Activated CD4-positive, alpha-beta T cell treated with anti-CD3 and anti-CD28 coated beads, Interleukin-2, amount 10 ng/mL, durations not matched to agents 7 days and 5 days (primary cell): ENCODE measurements around the gene TEX28. TPM values are rescaled to one million over a fixed set of nuclear protein-coding genes. Genes with fewer than 3 reads are reported as not detected.
A peak's percentile ranks its signal among the peaks of the same experiment; 100 is the strongest.
"Not testable (repeated sequence)": the region's sequence is repeated elsewhere in the genome, so short reads cannot be mapped to it uniquely, and the experiment has no call there.

Source experiments
- CTCF ChIA-PET: fragments of 350-600 bp; sonication (Branson Sonifier 250); formaldehyde crosslinking; loops from one replicate; lab custom pipeline; 2021; ENCODE audit warnings: antibody characterized with exemption; lab: Charles Lee
- POLR2A ChIA-PET: fragments of 350-600 bp; sonication (Branson Sonifier 250); formaldehyde crosslinking; loops from one replicate; lab custom pipeline; 2021; ENCODE audit warnings: antibody characterized with exemption; lab: Charles Lee
- DNase-seq: peaks from one replicate; pipeline ENCODE4 v3.0.0-alpha.2; 2020
- H3K27ac Mint-ChIP-seq: one replicate; pipeline ENCODE4 v1.8.0; 2021; ENCODE audit warnings: mild to moderate bottlenecking, moderate library complexity, mixed read lengths
- H3K27me3 Mint-ChIP-seq: one replicate; pipeline ENCODE4 v1.8.0; 2021; ENCODE audit warnings: mixed read lengths
- H3K36me3 Mint-ChIP-seq: one replicate; pipeline ENCODE4 v1.8.0; 2021; ENCODE audit warnings: low read depth, mixed read lengths
- H3K4me1 Mint-ChIP-seq: one replicate; pipeline ENCODE4 v1.8.0; 2021; ENCODE audit warnings: mixed read lengths
- H3K4me3 Mint-ChIP-seq: one replicate; pipeline ENCODE4 v1.8.0; 2021; ENCODE audit warnings: mild to moderate bottlenecking, moderate library complexity, mixed read lengths
- H3K9me3 Mint-ChIP-seq: one replicate; pipeline ENCODE4 v1.8.0; 2021; ENCODE audit warnings: mixed read lengths
- total RNA-seq, 2 experiments: library from RNA; stranded (reverse); gene quantifications; one replicate each; pipeline ENCODE4 v1.2.3, GENCODE V29; 2021

Gene TEX28
- total RNA-seq, 2 experiments from 2014 or later: not detected

GRCh38 chrX:154308108-154308946, 13.4 kb upstream of the TEX28 start:
- CTCF ChIA-PET: interaction anchor here (0.6 to 1.6 kb wide), 10 partner anchors 9 to 387 kb away, joined by 3 to 8 read pairs (median 4); no protein-coding TSS in a partner anchor
- Mint-ChIP-seq H3K4me1 (peaks cover 46% of the 10 kb centered on the region), H3K27ac (peak overlapping the region; percentile 92), H3K9me3 (no peaks in the 10 kb centered on the region), H3K4me3 (no peak overlapping the region), H3K36me3 (peaks cover under 1% of the 10 kb centered on the region), H3K27me3 (no peaks in the 10 kb centered on the region)
- peak; percentile 85 for DNase-seq
- POLR2A ChIA-PET: no interaction called here

DNA sequence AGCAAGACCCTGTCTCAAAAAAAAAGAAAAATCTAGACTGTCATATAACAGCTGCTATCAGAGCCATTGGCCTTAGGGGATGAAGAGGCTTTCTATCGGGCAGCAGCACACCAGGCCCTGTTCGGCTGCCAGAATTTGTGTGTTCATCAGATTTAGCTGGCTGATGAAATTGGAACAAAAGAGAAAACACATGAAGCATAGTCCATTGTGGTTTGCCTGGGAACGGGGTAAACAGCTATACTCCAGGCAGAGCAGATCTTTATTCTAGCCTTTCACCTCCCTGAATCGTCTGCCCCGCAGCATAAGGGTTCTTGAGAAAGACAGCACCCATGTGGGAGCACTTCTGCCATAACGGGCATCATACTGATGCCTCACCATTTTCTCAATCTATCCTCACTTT, 12.3 kb upstream of the TEX28 start:
- Mint-ChIP-seq H3K4me3 (no peak overlapping the region), H3K4me1 (peaks cover 36% of the 10 kb centered on the region), H3K36me3 (no peaks in the 10 kb centered on the region), H3K27me3 (no peaks in the 10 kb centered on the region), H3K27ac (peak overlapping the region; percentile 82), H3K9me3 (no peaks in the 10 kb centered on the region)
- CTCF ChIA-PET: interaction anchor here (0.7 to 1.2 kb wide), 3 partner anchors 8 to 215 kb away, joined by 3 read pairs; no protein-coding TSS in a partner anchor
- POLR2A ChIA-PET: no interaction called here
- DNase-seq: no peak

DNA sequence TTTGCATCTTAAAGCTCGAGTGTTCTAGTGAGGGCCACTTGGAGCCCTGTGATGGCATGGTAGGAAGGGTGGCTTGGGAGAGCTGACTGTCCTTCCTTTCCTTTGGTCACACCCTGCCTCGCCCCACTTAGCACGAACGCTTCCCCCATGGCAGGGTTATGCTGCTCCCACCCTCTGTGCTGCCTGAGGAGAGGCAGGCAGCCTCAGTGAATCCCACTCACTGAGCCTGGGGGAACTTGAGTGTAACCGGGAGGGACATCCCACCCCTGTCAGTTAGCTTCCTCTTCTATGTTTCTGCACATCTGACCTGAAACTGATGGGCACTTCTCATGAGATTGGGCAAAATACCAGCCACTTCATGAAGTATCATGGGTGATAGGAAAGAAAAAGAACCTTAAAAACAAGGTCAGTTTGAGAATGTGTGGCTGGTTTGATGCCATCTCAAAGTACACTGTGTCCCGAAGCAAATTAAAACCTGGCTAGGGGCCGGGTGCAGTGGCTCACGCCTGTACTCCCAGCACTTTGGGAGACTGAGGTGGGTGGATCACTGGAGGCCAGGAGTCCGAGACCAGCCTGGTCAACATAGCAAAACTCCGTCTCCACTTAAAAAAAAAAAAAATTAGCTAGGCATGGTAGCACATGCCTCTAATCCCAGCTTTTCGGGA, 10.7 kb upstream of the TEX28 start:
- Mint-ChIP-seq H3K27me3 (no peaks in the 10 kb centered on the region), H3K4me3 (no peak overlapping the region)
- POLR2A ChIA-PET: no interaction called here

GRCh38 chrX:154304846-154305245, 9.9 kb upstream of the TEX28 start:
- Mint-ChIP-seq H3K4me3 (no peak overlapping the region), H3K27ac (peak overlapping the region; percentile 5), H3K27me3 (no peaks in the 10 kb centered on the region), H3K36me3 (no peaks in the 10 kb centered on the region), H3K9me3 (no peaks in the 10 kb centered on the region), H3K4me1 (peaks cover 24% of the 10 kb centered on the region)
- no peak for DNase-seq
- ChIA-PET CTCF (no interaction called here), POLR2A (no interaction called here)

More for the DNA sequence above, 10.7 kb upstream of the TEX28 start:
- CTCF ChIA-PET: interaction anchor here (1.2 kb wide), 1 partner anchor 9 kb away, joined by 3 read pairs; no protein-coding TSS in a partner anchor
- DNase-seq: no peak
- Mint-ChIP-seq H3K9me3 (no peaks in the 10 kb centered on the region), H3K36me3 (no peaks in the 10 kb centered on the region), H3K27ac (peak overlapping the region; percentile 9), H3K4me1 (peaks cover 25% of the 10 kb centered on the region)

DNA sequence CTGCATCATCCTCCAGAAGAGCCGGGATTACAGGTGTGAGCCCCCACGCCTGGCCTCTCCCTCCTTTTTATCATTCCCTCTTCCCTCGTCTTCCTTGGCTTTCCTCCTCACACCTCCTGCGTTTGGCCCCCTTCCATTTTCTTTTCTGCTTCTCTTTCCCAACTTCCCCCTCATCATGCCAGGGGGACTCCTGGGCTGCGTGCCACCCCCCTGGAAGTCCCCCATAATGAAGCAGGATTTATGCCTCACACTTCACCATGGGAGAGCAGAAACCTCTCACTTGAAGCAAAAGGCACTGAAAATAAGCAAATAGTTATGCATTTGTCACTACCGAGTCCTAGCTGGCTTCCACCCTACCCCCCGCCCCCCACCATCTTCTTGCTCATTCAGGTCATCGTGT, 8.6 kb upstream of the TEX28 start:
- no peak overlapping the region for H3K4me3 Mint-ChIP-seq
- POLR2A ChIA-PET: no interaction called here
- no peak overlapping the region for H3K27ac Mint-ChIP-seq
- no peaks in the 10 kb centered on the region for H3K27me3 Mint-ChIP-seq
- DNase-seq: no peak
- no peaks in the 10 kb centered on the region for H3K9me3 Mint-ChIP-seq
- H3K4me1 Mint-ChIP-seq: peaks cover 16% of the 10 kb centered on the region
- CTCF ChIA-PET: interaction anchor here (0.6 kb wide), 2 partner anchors 8 to 11 kb away, joined by 3 read pairs; partner anchors contain the start of gene TEX28
- H3K36me3 Mint-ChIP-seq: no peaks in the 10 kb centered on the region

DNA sequence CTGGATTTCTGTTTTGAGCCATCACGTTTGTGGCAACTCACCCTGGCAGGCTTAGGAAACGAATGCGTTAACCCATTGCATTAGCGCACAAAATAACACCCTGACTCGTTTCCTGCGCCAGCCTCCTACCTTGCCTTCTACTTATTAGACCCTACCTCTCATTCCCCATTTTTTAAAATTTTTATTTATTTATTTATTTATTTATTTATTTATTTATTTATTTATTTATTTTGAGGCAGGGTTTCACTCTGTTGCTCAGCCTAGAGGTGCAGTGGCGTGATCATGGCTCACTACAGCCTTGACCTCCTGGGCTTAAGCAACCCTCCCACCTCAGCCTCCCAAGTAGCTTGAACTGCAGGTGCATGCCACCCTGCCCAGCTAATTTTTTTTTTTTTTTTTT, 8.1 kb upstream of the TEX28 start:
- H3K27ac Mint-ChIP-seq, H3K9me3 Mint-ChIP-seq, H3K4me3 Mint-ChIP-seq, DNase-seq, H3K36me3 Mint-ChIP-seq, POLR2A ChIA-PET, H3K27me3 Mint-ChIP-seq: not testable (repeated sequence)
- CTCF ChIA-PET: interaction anchor here (0.6 kb wide), 2 partner anchors 8 to 11 kb away, joined by 3 read pairs; partner anchors contain the start of gene TEX28
- peaks cover 11% of the 10 kb centered on the region for H3K4me1 Mint-ChIP-seq

DNA sequence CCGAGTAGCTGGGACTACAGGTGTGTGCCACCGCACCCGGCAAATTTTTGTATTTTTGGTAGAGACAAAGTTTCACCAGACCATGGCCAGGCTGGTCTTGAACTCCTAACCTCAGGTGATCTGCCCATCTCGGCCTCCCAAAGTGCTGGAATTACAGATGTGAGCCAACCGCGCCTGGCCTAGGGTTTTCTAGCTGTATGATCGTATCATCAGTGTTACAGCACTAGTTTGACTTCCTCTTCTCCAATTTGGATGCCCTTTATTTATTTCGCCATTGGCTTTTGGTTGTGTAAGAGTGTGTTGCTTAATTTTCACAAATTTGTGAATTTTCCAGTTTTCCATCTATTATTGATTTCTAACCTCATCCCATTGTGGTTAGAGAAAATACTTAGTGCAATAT, 5.9 kb upstream of the TEX28 start:
- H3K4me3 Mint-ChIP-seq: no peak overlapping the region
- no peak overlapping the region for H3K27ac Mint-ChIP-seq
- H3K27me3 Mint-ChIP-seq: no peaks in the 10 kb centered on the region
- CTCF ChIA-PET: no interaction called here
- no peak for DNase-seq
- no peaks in the 10 kb centered on the region for H3K36me3 Mint-ChIP-seq
- POLR2A ChIA-PET: no interaction called here
- no peaks in the 10 kb centered on the region for H3K9me3 Mint-ChIP-seq
- peaks cover 1% of the 10 kb centered on the region for H3K4me1 Mint-ChIP-seq

DNA sequence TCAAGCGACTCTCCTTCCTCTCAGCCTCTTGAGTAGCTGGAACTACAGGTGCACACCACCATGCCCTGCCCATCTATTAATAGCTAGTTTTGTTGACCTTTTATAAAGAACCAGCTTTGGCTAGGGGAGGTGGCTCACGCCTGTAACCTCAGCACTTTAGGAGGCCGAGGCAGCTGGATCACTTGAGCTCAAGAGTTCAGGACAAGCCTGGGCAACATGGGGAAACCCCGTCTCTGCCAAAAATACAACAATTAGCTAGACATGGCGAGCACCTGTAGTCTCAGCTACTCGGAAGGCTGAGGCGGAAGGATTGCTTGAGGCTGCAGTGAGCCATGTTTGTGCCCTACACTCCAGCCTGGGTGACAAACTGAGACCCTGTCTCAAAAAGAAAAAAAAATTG, 3.4 kb upstream of the TEX28 start:
- Mint-ChIP-seq H3K4me1 (no peaks in the 10 kb centered on the region), H3K27ac (no peak overlapping the region), H3K27me3 (no peaks in the 10 kb centered on the region), H3K9me3 (no peaks in the 10 kb centered on the region), H3K36me3 (no peaks in the 10 kb centered on the region), H3K4me3 (no peak overlapping the region)
- DNase-seq: no peak
- CTCF ChIA-PET: interaction anchor here (0.7 to 1.3 kb wide), 2 partner anchors 10 to 28 kb away, joined by 3 to 7 read pairs; no protein-coding TSS in a partner anchor
- POLR2A ChIA-PET: no interaction called here

- H3K27me3 Mint-ChIP-seq: no peaks in the 10 kb centered on the region
- POLR2A ChIA-PET: no interaction called here
Observed at GRCh38 chrX:154296731-154297130, 1.8 kb upstream of the TEX28 start.

DNA sequence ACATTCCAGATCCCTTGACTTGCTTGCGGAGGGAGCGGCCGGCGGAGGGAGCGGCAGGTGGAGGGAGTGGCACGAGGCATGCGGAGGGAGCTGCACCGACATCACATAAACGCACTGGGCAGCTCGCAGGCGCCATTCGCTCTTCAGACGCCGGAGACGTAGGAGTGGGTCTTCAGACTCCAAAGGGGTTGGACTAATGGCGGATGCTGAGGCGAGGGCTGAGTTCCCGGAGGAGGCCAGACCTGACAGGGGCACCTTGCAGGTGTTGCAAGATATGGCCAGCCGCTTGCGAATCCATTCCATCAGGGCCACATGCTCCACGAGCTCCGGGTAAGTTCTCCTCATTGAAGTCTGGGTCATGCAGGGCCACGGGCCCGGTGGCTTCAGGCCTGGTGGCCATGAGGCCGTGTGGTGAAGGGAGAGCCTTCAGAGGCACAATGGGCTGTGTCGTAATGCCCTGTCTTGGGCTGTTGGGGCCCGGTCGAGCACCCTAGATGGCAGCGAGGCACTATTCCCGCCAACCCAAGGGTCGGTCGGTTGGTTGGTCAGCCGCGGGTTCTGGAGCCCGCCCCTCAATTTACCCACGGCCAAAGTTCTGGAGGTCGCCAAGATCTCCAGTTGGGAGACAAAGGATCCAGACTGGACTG, 863 bp upstream of the TEX28 start, which contains the start of gene TKTL1:
Gene TKTL1 (plus strand): TSS at position 132 of the 647 bp plus-strand sequence. CDS start 65 bp downstream, at position 197.
- no peak for DNase-seq
- Mint-ChIP-seq H3K4me3 (no peak within 1 kb of the TSS), H3K36me3 (no peaks in the 10 kb centered on the region), H3K27ac (peak within 1 kb of the TSS; percentile 36), H3K4me1 (no peaks in the 10 kb centered on the region), H3K27me3 (no peaks in the 10 kb centered on the region), H3K9me3 (no peaks in the 10 kb centered on the region)
- ChIA-PET CTCF (no interaction called here), POLR2A (no interaction called here)

More at GRCh38 chrX:154296731-154297130, 1.8 kb upstream of the TEX28 start:
- H3K4me3 Mint-ChIP-seq: no peak overlapping the region
- DNase-seq: no peak
- CTCF ChIA-PET: interaction anchor here (0.6 to 1.5 kb wide), 4 partner anchors 9 to 1371 kb away, joined by 3 to 8 read pairs (median 3); no protein-coding TSS in a partner anchor
- no peak overlapping the region for H3K27ac Mint-ChIP-seq
- H3K9me3 Mint-ChIP-seq: no peaks in the 10 kb centered on the region
- H3K4me1 Mint-ChIP-seq: no peaks in the 10 kb centered on the region
- no peaks in the 10 kb centered on the region for H3K36me3 Mint-ChIP-seq

DNA sequence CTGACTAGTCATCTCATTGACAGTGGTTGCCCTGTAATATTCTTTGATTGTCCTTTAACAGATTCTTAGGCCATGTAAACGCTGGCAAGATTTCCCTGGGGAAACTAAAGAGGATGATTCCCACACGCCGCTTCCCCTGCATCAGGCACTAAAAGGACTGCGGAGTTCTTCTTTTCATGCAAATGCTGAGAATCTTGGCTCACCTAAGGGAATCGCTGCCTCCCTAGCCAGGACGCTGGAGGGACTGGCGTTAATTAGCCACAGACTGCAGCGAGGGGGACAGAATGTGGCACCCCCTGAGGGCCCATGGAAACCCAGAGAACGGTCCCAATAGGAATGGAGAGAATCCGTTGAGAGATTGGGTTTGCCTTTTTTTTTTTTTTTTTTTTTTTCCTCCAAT, 8.5 kb downstream of the TEX28 start:
- POLR2A ChIA-PET, CTCF ChIA-PET, H3K36me3 Mint-ChIP-seq, H3K4me3 Mint-ChIP-seq, H3K27ac Mint-ChIP-seq, DNase-seq, H3K9me3 Mint-ChIP-seq, H3K4me1 Mint-ChIP-seq, H3K27me3 Mint-ChIP-seq: not testable (repeated sequence)

GRCh38 chrX:154284489-154285338, 10.2 kb downstream of the TEX28 start:
- DNase-seq, H3K4me3 Mint-ChIP-seq, H3K9me3 Mint-ChIP-seq, H3K27ac Mint-ChIP-seq, H3K36me3 Mint-ChIP-seq, POLR2A ChIA-PET, H3K27me3 Mint-ChIP-seq, CTCF ChIA-PET, H3K4me1 Mint-ChIP-seq: not testable (repeated sequence)
